ENCODE measurements around the gene IRF7.
"Not testable (repeated sequence)": the region's sequence is repeated elsewhere in the genome, so short reads cannot be mapped to it uniquely, and the experiment has no call there.

IRF7 gene

DNA sequence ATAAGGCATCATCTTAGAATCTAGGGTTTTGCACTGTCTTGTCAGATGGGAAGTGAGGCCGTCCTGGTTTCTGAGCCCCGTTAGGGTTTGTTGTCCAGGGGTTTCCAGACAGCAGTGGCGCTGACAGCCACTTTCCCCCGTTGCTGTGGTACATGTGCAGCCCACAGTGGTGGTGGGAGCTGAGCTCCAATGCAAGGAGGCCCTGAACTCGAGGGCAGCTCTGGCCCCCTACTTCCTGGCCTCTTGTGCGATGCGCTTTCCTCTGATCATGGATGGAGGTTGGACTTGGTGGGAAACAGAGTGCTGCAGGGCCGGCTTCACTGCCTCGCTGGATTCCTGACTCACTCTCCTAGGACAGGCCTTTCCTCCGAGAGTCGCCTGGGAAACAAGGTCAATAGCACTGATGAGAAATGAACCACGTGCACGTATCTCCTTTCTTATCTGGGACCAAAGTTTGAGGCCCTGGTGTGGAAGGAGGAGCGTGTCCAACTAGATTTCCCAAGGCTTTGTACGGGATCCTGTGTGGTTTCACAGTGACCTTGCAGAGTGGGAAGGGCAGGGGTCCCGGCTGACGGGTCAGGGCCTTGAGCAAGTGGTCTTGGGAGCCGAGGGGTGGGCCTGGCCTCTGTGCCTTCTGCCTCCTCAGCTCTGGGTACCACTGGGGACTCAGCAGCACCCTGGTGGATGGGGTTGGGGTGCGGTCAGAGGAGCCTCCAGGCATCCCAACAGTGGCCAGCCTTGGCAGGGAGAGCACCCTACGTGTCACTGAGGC, 35.7 kb downstream of the IRF7 start:
- DNase-seq, result no peak

- DNase-seq, result no peak
These were observed 37.3 kb downstream of the IRF7 start for GRCh38 chr11:578276-579035.

- DNase-seq, result no peak
These were observed 38.2 kb downstream of the IRF7 start for GRCh38 chr11:577611-577894.

DNA sequence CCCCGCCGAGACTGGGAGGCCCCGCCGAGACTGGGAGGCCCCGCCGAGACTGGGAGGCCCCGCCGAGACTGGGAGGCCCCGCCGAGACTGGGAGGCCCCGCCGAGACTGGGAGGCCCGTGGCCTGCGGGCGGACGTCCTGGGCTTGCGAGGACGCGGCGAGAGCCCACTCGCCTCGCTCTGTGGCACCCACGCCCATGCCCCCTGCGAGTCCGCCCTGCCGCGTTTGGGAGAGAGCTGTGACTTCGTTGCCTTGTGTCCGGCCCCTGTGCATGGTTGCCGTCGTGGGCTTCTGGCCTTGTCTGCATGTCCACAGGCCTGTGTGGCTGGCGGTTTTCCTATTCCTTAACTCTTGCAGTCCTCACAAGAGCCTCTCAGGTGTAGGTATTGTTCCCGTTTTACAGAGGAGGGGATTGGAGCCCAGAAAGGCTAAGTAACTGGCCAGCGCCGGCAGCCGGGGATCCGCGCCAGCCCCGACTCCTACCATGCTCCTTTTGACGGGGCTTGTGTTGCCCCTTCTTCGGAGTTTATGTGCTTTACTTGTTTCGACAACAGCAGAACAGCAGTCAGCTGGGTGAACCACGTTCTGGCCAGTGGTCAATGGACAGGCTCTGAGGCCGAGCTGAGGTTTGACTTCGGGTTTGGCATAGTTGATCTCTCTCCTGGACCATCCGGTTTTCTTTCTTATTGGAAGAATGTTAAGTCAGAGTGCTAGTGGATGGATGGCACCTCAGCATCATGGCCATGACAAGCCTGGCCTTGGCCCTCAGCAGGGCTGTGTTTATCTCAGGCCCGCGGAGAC, 38.7 kb downstream of the IRF7 start:
- DNase-seq, result no peak

- peak; percentile 94 for DNase-seq
These were observed 39.6 kb downstream of the IRF7 start, which contains the start of gene PHRF1 for GRCh38 chr11:575996-576768. Gene PHRF1 (plus strand): TSS chr11:576470. CDS start chr11:581513, 5,043 bp downstream.

DNA sequence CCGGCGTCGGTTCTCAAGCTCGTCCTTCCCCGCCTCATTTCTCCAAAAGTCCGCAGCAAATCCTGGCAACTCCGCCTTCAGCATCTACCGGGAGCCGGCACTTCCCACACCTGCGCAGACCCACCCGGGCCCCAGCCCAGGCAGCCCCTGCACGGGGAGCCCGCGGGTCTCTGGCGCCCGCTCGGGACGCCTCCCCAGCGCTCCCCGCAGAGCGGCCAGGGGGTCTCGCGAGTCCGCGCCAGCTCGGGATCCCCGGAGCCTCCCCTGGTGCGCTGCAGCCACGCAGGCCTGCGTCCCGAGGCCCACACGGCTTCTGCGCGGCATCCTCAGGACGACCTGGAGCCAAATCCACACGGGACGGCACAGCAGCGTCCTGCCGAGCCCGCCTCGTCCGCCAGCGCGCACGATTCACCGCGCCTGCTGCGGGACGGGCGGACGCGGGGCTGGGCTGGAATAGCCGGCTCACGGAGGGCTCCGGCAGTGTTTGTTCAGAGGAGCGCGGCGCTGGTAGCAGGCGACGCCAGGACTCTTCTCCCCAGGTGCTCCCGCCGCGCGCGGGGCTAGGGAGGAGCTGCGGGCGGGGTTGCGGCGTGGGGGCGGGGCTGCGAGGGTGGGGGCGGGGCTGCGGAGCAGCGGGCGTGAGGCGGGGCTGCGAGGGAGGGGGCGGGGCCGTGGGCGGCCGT, 40.3 kb downstream of the IRF7 start:
- DNase-seq, result no peak

DNA sequence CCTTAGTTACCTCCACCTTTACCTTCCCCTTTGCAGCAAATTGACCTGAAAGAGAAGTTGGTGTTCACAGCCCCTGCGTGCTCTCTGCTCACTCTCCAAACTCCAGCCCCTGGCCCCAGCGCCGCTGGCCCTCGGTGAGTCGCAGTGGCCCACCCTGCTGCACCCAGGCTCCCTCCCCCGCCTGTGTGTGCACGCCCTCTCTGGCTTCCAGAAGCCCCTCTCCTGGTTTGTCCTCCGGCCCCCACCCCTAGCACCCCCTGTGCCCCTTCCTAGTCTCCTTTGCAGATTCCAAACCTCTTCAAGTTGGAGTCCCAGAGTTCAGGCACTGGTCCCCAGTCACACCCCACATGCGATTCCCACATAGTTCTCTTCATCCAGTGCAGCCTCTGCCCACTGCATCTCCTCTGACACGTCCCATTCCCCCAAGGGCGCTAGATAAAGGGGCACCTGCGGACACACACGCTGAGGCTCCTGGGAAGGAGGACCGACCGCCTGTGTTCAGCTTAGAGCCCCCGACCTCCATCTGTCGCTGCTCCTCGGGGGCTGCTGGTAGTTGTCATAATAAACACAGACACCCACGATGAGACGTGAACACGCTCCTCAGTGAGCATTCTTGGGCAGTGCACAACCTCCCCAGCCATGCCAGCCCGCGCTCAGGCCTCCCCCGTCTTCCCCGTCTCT, 41.0 kb downstream of the IRF7 start:
- DNase-seq, result no peak

DNA sequence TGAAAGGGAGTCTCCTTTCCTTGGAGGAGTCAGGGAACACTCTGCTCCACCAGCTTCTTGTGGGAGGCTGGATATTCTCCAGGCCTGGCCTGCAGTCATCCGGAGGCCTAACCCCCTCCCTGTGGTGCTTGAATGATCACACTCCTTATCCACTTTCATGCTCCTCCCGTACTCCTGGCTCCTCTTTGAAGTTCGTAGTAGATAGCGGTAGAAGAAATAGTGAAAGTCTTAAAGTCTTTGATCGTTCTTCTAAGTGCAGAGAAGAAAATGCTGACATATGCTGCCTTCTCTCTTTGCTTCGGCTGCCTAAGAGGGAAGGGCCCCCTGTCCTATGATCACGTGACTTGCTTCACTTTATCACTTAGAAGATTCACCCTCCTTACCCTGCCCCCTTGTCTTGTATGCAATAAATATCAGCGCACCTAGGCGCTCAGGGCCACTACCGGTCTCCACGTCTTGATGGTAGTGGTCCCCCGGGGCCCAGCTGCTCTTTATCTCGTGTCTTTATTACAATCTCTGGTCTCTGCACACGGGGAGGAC, 41.6 kb downstream of the IRF7 start:
- DNase-seq, result not testable (repeated sequence)

- DNase-seq, result no peak
These were observed 42.5 kb downstream of the IRF7 start for GRCh38 chr11:573146-573759.

DNA sequence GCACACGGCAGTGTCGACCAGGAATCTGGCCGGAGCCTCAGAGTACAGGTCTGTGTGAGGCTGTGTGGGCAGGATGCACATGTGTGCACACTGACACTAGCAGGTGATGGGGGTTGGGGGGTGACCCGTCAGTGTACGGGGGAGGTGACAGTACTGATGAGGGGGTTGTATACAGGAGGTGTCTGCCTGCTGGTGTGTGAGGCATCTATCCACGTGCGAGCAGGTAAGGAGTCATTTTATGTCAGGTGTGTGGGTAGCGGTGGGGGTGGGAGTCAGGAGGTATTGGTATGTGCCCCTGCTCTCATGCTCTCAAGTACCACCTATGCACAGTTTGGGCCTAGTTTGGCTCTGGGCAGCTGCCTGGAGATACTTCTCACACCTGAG, 44.0 kb downstream of the IRF7 start:
- DNase-seq, result no peak

GRCh38 chr11:569158-569885, 46.4 kb downstream of the IRF7 start:
- no peak for DNase-seq

- DNase-seq, result peak; percentile 92
These were observed 47.2 kb downstream of the IRF7 start for GRCh38 chr11:568306-569157.

GRCh38 chr11:567629-568292, 48.0 kb downstream of the IRF7 start:
- no peak for DNase-seq

DNA sequence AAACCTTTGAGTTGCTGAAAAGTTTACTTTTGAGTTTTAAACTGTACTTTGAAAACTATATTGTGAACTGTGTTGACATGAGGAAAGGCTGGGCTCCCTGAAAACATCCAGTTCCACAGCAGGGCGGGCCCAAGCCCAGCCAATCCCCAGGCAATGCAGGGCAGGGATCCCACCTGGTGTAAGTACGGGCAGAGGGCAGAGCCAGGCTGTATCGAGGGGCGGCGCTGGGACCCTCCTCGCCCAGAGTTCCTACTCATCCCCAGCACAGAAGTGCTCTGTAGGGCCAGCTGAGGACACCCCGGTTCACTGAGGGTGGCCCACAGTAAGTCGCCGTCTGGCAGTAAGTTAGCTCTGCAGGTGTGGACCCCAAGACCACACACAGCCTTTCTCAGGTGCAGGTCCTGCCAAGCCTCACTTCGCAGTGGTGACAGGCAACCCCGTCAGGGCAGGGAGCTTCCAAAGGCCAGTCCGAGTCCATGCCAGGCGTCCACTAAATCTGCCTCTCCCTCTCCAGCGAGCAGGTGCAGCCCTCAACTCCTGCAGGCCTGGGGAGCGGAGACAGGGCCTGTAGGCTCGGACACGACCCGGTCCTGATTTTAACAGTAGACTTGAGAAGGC, 48.6 kb downstream of the IRF7 start:
- DNase-seq, result no peak

DNA sequence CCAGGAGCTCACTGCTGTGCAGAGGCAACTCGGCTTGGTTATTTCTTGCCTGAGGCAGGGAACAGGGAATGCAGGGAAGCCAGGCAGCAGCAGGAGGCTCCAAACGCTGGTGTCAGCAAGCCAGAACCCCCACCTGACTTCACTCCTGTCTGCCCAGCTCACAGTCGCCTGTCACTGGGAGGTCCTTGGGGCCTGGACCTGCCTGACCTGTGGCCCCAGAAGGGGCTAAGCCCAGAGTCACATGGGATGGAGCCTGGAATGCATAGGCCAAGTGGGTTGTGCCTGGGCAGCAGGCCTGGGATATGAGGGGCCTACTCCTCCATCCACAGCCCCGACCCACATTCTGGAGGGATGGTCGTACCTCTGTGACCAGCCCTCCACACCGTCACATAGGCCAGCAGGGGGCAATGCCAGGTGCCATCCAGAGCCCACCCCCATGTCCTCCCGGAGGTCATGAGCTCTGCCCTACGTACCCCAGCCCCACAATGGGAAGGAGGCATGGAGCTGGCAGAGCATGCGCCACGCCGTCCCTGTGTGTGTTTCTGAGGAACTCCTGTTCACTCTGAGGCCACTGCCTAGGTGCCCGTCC, 49.7 kb downstream of the IRF7 start:
- no peak for DNase-seq

DNA sequence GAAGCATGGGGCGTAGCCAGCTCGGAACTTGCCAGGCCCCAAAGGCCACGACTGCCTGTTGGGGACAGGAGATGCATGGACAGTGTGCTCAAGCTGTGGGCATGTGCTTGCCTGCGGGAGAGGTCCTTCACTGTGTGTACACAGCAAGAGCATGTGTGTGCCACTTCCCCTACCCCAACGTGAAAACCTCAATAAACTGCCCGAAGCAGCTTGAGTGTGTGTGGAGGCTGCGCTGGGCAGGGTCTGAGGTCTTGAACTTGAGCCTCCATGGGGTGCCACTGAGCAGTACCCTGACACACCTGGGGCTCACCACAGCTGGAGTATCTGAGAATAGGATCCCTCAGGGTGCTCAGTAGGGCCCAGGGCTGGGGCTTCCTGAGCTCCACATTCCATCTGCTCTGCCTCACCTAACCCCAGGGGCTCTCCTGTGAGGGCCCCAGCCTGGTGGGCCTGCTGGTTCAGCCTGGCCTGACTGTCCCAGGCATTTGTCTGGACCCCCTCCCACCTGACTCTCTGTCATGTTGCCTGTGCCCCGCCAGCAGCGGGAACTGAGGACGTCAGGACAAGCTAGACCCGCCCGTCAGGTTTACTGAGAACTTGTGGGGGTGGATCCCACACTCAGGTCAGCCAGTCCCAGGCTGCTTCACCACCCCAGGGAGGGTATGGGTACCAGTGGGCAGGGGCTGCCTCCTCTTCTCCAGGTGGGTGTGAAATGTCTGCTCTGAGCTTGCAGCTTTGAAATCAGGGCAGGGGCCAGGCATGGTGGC, 51.8 kb downstream of the IRF7 start:
- DNase-seq, result no peak

Data from HCEC 1CT (cell line).